ENCODE measurements around the gene TSPAN18.

The TSPAN18 gene

GRCh38 chr11:44876194-44876723 lies 149.5 kb downstream of the TSPAN18 start:
- in situ Hi-C loops (cut with MboI; ENCODE audit: low sequenced_read_pairs, unreplicated experiment), result no loop called here

GRCh38 chr11:44876906-44877305 lies 150.1 kb downstream of the TSPAN18 start:
- TF ChIP-seq CTCF (IDR thresholded peaks at IDR 0.05; ENCODE audit: borderline replicate concordance, control extremely low read depth, extremely low read depth, insufficient read depth, missing control alignments), result no peak
- no peak for DNase-seq (ENCODE audit: low spot score)
- in situ Hi-C loops (cut with MboI; ENCODE audit: low sequenced_read_pairs, unreplicated experiment), result no loop called here

More at GRCh38 chr11:44876194-44876723, 149.5 kb downstream of the TSPAN18 start:
- no peak for TF ChIP-seq CTCF (IDR thresholded peaks at IDR 0.05; ENCODE audit: borderline replicate concordance, control extremely low read depth, extremely low read depth, insufficient read depth, missing control alignments)
- DNase-seq (ENCODE audit: low spot score), result no peak

GRCh38 chr11:44877571-44878497 lies 151.1 kb downstream of the TSPAN18 start:
- in situ Hi-C loops (cut with MboI; ENCODE audit: low sequenced_read_pairs, unreplicated experiment), result no loop called here
- TF ChIP-seq CTCF (IDR thresholded peaks at IDR 0.05; ENCODE audit: borderline replicate concordance, control extremely low read depth, extremely low read depth, insufficient read depth, missing control alignments), result no peak
- DNase-seq (ENCODE audit: low spot score), result no peak

GRCh38 chr11:44878711-44879110 lies 151.9 kb downstream of the TSPAN18 start:
- TF ChIP-seq CTCF (IDR thresholded peaks at IDR 0.05; ENCODE audit: borderline replicate concordance, control extremely low read depth, extremely low read depth, insufficient read depth, missing control alignments), result no peak
- in situ Hi-C loops (cut with MboI; ENCODE audit: low sequenced_read_pairs, unreplicated experiment), result no loop called here
- no peak for DNase-seq (ENCODE audit: low spot score)

GRCh38 chr11:44879432-44879831 lies 152.7 kb downstream of the TSPAN18 start:
- in situ Hi-C loops (cut with MboI; ENCODE audit: low sequenced_read_pairs, unreplicated experiment), result no loop called here
- no peak for TF ChIP-seq CTCF (IDR thresholded peaks at IDR 0.05; ENCODE audit: borderline replicate concordance, control extremely low read depth, extremely low read depth, insufficient read depth, missing control alignments)
- DNase-seq (ENCODE audit: low spot score), result no peak

- TF ChIP-seq CTCF (IDR thresholded peaks at IDR 0.05; ENCODE audit: borderline replicate concordance, control extremely low read depth, extremely low read depth, insufficient read depth, missing control alignments), result no peak
- DNase-seq (ENCODE audit: low spot score), result no peak
- in situ Hi-C loops (cut with MboI; ENCODE audit: low sequenced_read_pairs, unreplicated experiment), result no loop called here
These were observed 153.7 kb downstream of the TSPAN18 start for GRCh38 chr11:44880511-44880910.

Data from GM13976 (cell line).